Natural killer cell (primary cell): ENCODE results near the gene UGT1A8. TPM values are rescaled to one million over a fixed set of nuclear protein-coding genes. Genes with fewer than 3 reads are reported as not detected.

Experiments
- ATAC-seq, 3 donors: fragments of 150-1000 bp in 2 of 3; fragments of 200-7000 bp in 1 of 3; cut with Tn5 transposase; 1 replicate in 1 of 3; 2 replicates in 2 of 3; pipeline ENCODE4 v1.10.0; 2021; ENCODE audit warnings: mild to moderate bottlenecking in 2 of 3, moderate library complexity in 2 of 3
- DNase-seq, 2 donors: peaks; one replicate each; pipeline versions ENCODE4 v3.0.0 to v3.0.0-alpha.2; 2013 to 2021; ENCODE audit warnings: mixed read lengths in 1 of 2
- H3K27ac ChIP-seq: one replicate; pipeline ENCODE4 v1.5.1; 2013; ENCODE audit warnings: mild to moderate bottlenecking, low read length
- H3K27me3 ChIP-seq: one replicate; pipeline ENCODE4 v1.6.1; 2013; ENCODE audit warnings: low read length; ENCODE audit not compliant: control insufficient read depth, insufficient read depth
- H3K36me3 ChIP-seq: one replicate; pipeline ENCODE4 v1.6.1; 2013; ENCODE audit warnings: low read length; ENCODE audit not compliant: control insufficient read depth, insufficient read depth
- H3K4me1 ChIP-seq: one replicate; pipeline ENCODE4 v1.6.1; 2013; ENCODE audit warnings: low read length; ENCODE audit not compliant: control insufficient read depth, insufficient read depth
- H3K4me3 ChIP-seq: one replicate; pipeline ENCODE4 v1.5.1; 2013; ENCODE audit warnings: low read length
- H3K9me3 ChIP-seq: one replicate; pipeline ENCODE4 v1.6.1; 2013; ENCODE audit warnings: low read length; ENCODE audit not compliant: control insufficient read depth, insufficient read depth
- H3K27ac Mint-ChIP-seq, 2 donors: one replicate each; pipeline ENCODE4 v1.8.0; 2022; ENCODE audit warnings: mild to moderate bottlenecking in 2 of 2, mixed read lengths in 2 of 2, moderate library complexity in 1 of 2
- H3K27me3 Mint-ChIP-seq, 2 donors: one replicate each; pipeline ENCODE4 v1.8.0; 2022; ENCODE audit warnings: low read depth in 2 of 2, mixed read lengths in 2 of 2
- H3K36me3 Mint-ChIP-seq: one replicate; pipeline ENCODE4 v1.8.0; 2022; ENCODE audit warnings: mixed read lengths
- H3K4me1 Mint-ChIP-seq, 2 donors: one replicate each; pipeline ENCODE4 v1.8.0; 2022; ENCODE audit warnings: mixed read lengths in 2 of 2
- H3K4me3 Mint-ChIP-seq: one replicate; pipeline ENCODE4 v1.8.0; 2022; ENCODE audit warnings: mild to moderate bottlenecking, moderate library complexity, mixed read lengths
- H3K9me3 Mint-ChIP-seq, 2 donors: one replicate each; pipeline ENCODE4 v1.8.0; 2022; ENCODE audit warnings: mixed read lengths in 2 of 2
- CTCF ChIP-seq: fragments of 200-600 bp; IDR thresholded peaks from one replicate; pipeline ENCODE4 v1.8.0; 2022; ENCODE audit warnings: antibody characterized with exemption
- WGBS: methylation state at CpG from one replicate; pipeline ENCODE4 v1.1.7; 2013; ENCODE audit warnings: missing lambda C conversion rate; ENCODE audit not compliant: insufficient coverage; 5-methylcytosine and 5-hydroxymethylcytosine counted together
- intact Hi-C: fragments of 100-400 bp; cut with micrococcal nuclease; formaldehyde crosslinking; loops from one replicate; pipeline ENCODE4 v1.14.2; 2022
- total RNA-seq, 4 donors: library from RNA; stranded (reverse); fragments of 120-200 nt in 1 of 4; gene quantifications; one replicate each; pipeline versions ENCODE4 v1.2.3 to v1.2.4, GENCODE V29; 2013 to 2022

The UGT1A8 gene
- total RNA-seq, 3 donors from 2014 or later (not counting 1 experiment from before 2014, with no cell fraction given), result not detected

- Mint-ChIP-seq H3K4me1 (no peaks in the 10 kb centered on the region), H3K27ac (no peak overlapping the region), H3K27me3 (peaks cover 13 to 39% of the 10 kb centered on the region in 2 donors), H3K36me3 (no peaks in the 10 kb centered on the region), H3K9me3 (no peaks in the 10 kb centered on the region), H3K4me3 (no peak overlapping the region)
- no peaks in the 10 kb centered on the region for H3K27me3 ChIP-seq
- DNase-seq (no peak), ATAC-seq (no peak)
- H3K9me3 ChIP-seq, result no peaks in the 10 kb centered on the region
- H3K36me3 ChIP-seq, result no peaks in the 10 kb centered on the region
- WGBS, result no CpG with 5 or more reads among the region's 1 CpG
- no peaks in the 10 kb centered on the region for H3K4me1 ChIP-seq
- no peak overlapping the region for H3K27ac ChIP-seq
- no peak overlapping the region for H3K4me3 ChIP-seq
- no peak for TF ChIP-seq CTCF
- intact Hi-C loops, result no loop called here
Measured at GRCh38 chr2:233674314-233674713, 56.9 kb downstream of the UGT1A8 start.

- intact Hi-C loops, result no loop called here
- 90% methylated on average over 4 of the region's 4 CpGs for WGBS
Measured at GRCh38 chr2:233674995-233675394, 57.6 kb downstream of the UGT1A8 start.

GRCh38 chr2:233676046-233676445 lies 58.6 kb downstream of the UGT1A8 start:
- no peak overlapping the region for H3K4me3 Mint-ChIP-seq
- intact Hi-C loops, result no loop called here
- no peak overlapping the region for H3K27ac Mint-ChIP-seq
- H3K9me3 Mint-ChIP-seq, result no peaks in the 10 kb centered on the region
- DNase-seq (no peak), ATAC-seq (no peak)
- Histone ChIP-seq H3K4me3 (no peak overlapping the region), H3K27me3 (no peaks in the 10 kb centered on the region), H3K4me1 (no peaks in the 10 kb centered on the region), H3K9me3 (no peaks in the 10 kb centered on the region), H3K27ac (no peak overlapping the region), H3K36me3 (no peaks in the 10 kb centered on the region)
- WGBS, result 89% methylated on average over 2 of the region's 2 CpGs
- H3K36me3 Mint-ChIP-seq, result no peaks in the 10 kb centered on the region
- no peaks in the 10 kb centered on the region for H3K4me1 Mint-ChIP-seq
- H3K27me3 Mint-ChIP-seq, result peaks cover 9 to 23% of the 10 kb centered on the region in 2 donors
- TF ChIP-seq CTCF, result no peak

More at GRCh38 chr2:233674995-233675394, 57.6 kb downstream of the UGT1A8 start:
- Mint-ChIP-seq H3K36me3 (no peaks in the 10 kb centered on the region), H3K27me3 (peaks cover 11 to 34% of the 10 kb centered on the region in 2 donors), H3K9me3 (no peaks in the 10 kb centered on the region), H3K27ac (no peak overlapping the region), H3K4me3 (no peak overlapping the region), H3K4me1 (no peaks in the 10 kb centered on the region)
- Histone ChIP-seq H3K4me3 (no peak overlapping the region), H3K27me3 (no peaks in the 10 kb centered on the region), H3K4me1 (no peaks in the 10 kb centered on the region), H3K36me3 (no peaks in the 10 kb centered on the region), H3K9me3 (no peaks in the 10 kb centered on the region), H3K27ac (no peak overlapping the region)
- TF ChIP-seq CTCF, result no peak
- ATAC-seq (no peak), DNase-seq (no peak)

- H3K9me3 ChIP-seq, result no peaks in the 10 kb centered on the region
- no peak overlapping the region for H3K27ac ChIP-seq
- no peak overlapping the region for H3K4me3 Mint-ChIP-seq
- no peaks in the 10 kb centered on the region for H3K9me3 Mint-ChIP-seq
- no peak for TF ChIP-seq CTCF
- intact Hi-C loops, result no loop called here
- H3K27me3 Mint-ChIP-seq, result peaks cover 5 to 22% of the 10 kb centered on the region in 2 donors
- no peaks in the 10 kb centered on the region for H3K36me3 ChIP-seq
- 61% methylated on average over 4 of the region's 4 CpGs for WGBS
- H3K4me1 Mint-ChIP-seq, result no peaks in the 10 kb centered on the region
- H3K4me1 ChIP-seq, result no peaks in the 10 kb centered on the region
- no peaks in the 10 kb centered on the region for H3K36me3 Mint-ChIP-seq
- H3K27ac Mint-ChIP-seq, result no peak overlapping the region
- DNase-seq (no peak), ATAC-seq (no peak)
- H3K4me3 ChIP-seq, result no peak overlapping the region
- H3K27me3 ChIP-seq, result no peaks in the 10 kb centered on the region
Measured at GRCh38 chr2:233679196-233679595, 61.8 kb downstream of the UGT1A8 start.
